ENCODE measurements around the gene LRRC74B.

The LRRC74B gene

GRCh38 chr22:21108379-21109115, 62.8 kb downstream of the LRRC74B start:
- DNase-seq, result no peak
